Retinal pigment epithelial cell (primary cell): ENCODE results near the gene VPS18.

ENCODE experiments used
- DNase-seq: peaks from one replicate; pipeline ENCODE4 v3.0.0-alpha.2; 2010; ENCODE audit warnings: low read depth
- H3K4me3 ChIP-seq: 2 replicates; pipeline ENCODE4 v1.5.1; 2011; ENCODE audit warnings: mild to moderate bottlenecking, low read length, control low read depth, moderate library complexity
- CTCF ChIP-seq: conservative IDR thresholded peaks from 2 replicates; pipeline ENCODE4 v1.5.1; 2011; ENCODE audit warnings: low read depth, low read length, control low read depth, inconsistent platforms

VPS18 gene

GRCh38 chr15:40934457-40934856 lies 40.2 kb downstream of the VPS18 start:
- no peak for DNase-seq
- no peak overlapping the region for H3K4me3 ChIP-seq
- no peak for TF ChIP-seq CTCF

- TF ChIP-seq CTCF: no peak
- no peak overlapping the region for H3K4me3 ChIP-seq
- no peak for DNase-seq
Observed at GRCh38 chr15:40936234-40936708, 42.0 kb downstream of the VPS18 start.

GRCh38 chr15:40936709-40937666 lies 42.7 kb downstream of the VPS18 start:
- no peak overlapping the region for H3K4me3 ChIP-seq
- no peak for DNase-seq
- TF ChIP-seq CTCF: no peak

GRCh38 chr15:40937762-40938535 lies 43.7 kb downstream of the VPS18 start:
- DNase-seq: no peak
- no peak overlapping the region for H3K4me3 ChIP-seq
- peak; percentile 44 for TF ChIP-seq CTCF

GRCh38 chr15:40938536-40938870 lies 44.3 kb downstream of the VPS18 start:
- no peak overlapping the region for H3K4me3 ChIP-seq
- DNase-seq: no peak
- TF ChIP-seq CTCF: no peak

- DNase-seq: no peak
- no peak for TF ChIP-seq CTCF
- no peak overlapping the region for H3K4me3 ChIP-seq
Observed at GRCh38 chr15:40940296-40940801, 46.1 kb downstream of the VPS18 start.
